ENCODE data around the gene MOB3B.

DNA sequence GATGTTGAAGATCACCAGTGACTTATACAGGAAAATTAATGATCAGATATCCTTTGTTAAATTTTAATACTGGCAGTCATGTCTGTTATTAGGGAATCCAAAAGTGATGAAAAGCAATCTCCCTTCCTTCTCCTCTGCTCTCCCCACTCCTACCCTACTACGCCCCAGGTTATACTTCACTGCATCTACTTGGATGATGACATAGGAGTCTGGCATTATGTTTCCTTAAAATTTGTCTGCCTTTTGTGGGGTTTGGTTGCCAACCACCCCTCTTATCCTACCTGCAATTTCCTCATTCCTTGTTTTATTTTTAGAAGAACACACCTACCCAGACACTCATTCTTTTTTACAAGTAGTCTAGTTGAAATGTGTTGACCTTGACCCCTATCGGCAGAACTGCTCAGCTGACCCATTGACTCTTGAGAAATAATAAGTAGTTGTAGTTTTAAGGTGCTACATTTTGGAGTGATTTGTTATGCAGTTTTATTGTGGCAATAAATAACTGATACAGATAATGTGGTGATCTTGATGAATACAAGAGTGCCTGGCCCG, 5.1 kb upstream of the MOB3B start:
- TF ChIP-seq GLI2 (tag by site-specific recombination; IDR thresholded peaks at IDR 0.05; ENCODE audit: borderline replicate concordance, low read depth) (no peak), ZNF585B (tag by site-specific recombination; IDR thresholded peaks at IDR 0.05) (no peak), YY1 (tag by site-specific recombination; IDR thresholded peaks at IDR 0.05) (no peak), ZNF473 (tag by site-specific recombination; IDR thresholded peaks at IDR 0.05) (no peak), ZNF830 (tag by site-specific recombination; IDR thresholded peaks at IDR 0.05; ENCODE audit: low read depth) (no peak), ZNF792 (tag by site-specific recombination; IDR thresholded peaks at IDR 0.05) (no peak), SALL2 (tag by site-specific recombination; IDR thresholded peaks at IDR 0.05; ENCODE audit: borderline replicate concordance) (no peak)
- TF ChIP-seq, protein P1, sequence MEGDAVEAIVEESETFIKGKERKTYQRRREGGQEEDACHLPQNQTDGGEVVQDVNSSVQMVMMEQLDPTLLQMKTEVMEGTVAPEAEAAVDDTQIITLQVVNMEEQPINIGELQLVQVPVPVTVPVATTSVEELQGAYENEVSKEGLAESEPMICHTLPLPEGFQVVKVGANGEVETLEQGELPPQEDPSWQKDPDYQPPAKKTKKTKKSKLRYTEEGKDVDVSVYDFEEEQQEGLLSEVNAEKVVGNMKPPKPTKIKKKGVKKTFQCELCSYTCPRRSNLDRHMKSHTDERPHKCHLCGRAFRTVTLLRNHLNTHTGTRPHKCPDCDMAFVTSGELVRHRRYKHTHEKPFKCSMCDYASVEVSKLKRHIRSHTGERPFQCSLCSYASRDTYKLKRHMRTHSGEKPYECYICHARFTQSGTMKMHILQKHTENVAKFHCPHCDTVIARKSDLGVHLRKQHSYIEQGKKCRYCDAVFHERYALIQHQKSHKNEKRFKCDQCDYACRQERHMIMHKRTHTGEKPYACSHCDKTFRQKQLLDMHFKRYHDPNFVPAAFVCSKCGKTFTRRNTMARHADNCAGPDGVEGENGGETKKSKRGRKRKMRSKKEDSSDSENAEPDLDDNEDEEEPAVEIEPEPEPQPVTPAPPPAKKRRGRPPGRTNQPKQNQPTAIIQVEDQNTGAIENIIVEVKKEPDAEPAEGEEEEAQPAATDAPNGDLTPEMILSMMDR (tag by site-specific recombination; IDR thresholded peaks at IDR 0.05) = no peak
- TF ChIP-seq, protein P2, sequence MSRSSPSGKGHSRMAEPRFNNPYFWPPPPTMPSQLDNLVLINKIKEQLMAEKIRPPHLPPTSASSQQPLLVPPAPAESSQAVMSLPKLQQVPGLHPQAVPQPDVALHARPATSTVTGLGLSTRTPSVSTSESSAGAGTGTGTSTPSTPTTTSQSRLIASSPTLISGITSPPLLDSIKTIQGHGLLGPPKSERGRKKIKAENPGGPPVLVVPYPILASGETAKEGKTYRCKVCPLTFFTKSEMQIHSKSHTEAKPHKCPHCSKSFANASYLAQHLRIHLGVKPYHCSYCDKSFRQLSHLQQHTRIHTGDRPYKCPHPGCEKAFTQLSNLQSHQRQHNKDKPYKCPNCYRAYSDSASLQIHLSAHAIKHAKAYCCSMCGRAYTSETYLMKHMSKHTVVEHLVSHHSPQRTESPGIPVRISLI (tag by site-specific recombination; IDR thresholded peaks at IDR 0.05) = no peak
- TF ChIP-seq, protein P3, sequence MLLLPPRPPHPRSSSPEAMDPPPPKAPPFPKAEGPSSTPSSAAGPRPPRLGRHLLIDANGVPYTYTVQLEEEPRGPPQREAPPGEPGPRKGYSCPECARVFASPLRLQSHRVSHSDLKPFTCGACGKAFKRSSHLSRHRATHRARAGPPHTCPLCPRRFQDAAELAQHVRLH (tag by site-specific recombination; IDR thresholded peaks at IDR 0.05) = no peak

Data from HEK293 (cell line).